GM18502 (cell line): Measurements from ENCODE around the gene IGFBP6.

Source experiments
- ATAC-seq: cut with Tn5 transposase; IDR thresholded peaks from one replicate; pipeline ENCODE4 v1.9.1; 2021; ENCODE audit warnings: mild to moderate bottlenecking; ENCODE audit not compliant: unreplicated experiment, poor library complexity

The IGFBP6 gene

GRCh38 chr12:53058674-53059433 is 38.6 kb upstream of the IGFBP6 start:
- no peak for ATAC-seq

GRCh38 chr12:53059434-53060063 is 37.9 kb upstream of the IGFBP6 start:
- no peak for ATAC-seq

GRCh38 chr12:53060064-53060720 is 37.3 kb upstream of the IGFBP6 start:
- ATAC-seq, result no peak

DNA sequence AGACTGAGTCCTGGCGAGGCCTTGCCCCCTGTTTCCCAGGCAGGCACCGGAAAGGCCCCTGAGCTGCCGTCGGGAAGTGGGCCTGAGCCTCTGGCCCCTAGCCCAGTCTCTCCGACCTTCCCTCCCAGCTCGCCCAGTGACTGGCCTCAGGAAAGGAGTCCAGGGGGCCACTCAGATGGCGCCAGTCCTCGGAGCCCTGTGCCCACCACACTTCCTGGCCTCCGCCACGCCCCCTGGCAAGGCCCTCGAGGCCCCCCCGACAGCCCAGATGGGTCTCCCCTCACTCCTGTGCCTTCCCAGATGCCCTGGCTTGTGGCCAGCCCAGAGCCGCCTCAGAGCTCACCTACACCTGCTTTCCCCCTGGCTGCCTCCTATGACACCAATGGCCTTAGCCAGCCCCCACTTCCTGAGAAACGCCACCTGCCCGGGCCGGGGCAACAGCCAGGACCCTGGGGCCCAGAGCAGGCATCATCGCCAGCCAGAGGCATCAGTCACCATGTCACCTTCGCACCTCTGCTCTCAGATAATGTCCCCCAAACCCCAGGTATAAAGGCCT is 36.7 kb upstream of the IGFBP6 start:
- ATAC-seq, result no peak

GRCh38 chr12:53061404-53062010 is 36.0 kb upstream of the IGFBP6 start:
- no peak for ATAC-seq

- ATAC-seq, result no peak
Measured at GRCh38 chr12:53062011-53062961, 35.2 kb upstream of the IGFBP6 start.

DNA sequence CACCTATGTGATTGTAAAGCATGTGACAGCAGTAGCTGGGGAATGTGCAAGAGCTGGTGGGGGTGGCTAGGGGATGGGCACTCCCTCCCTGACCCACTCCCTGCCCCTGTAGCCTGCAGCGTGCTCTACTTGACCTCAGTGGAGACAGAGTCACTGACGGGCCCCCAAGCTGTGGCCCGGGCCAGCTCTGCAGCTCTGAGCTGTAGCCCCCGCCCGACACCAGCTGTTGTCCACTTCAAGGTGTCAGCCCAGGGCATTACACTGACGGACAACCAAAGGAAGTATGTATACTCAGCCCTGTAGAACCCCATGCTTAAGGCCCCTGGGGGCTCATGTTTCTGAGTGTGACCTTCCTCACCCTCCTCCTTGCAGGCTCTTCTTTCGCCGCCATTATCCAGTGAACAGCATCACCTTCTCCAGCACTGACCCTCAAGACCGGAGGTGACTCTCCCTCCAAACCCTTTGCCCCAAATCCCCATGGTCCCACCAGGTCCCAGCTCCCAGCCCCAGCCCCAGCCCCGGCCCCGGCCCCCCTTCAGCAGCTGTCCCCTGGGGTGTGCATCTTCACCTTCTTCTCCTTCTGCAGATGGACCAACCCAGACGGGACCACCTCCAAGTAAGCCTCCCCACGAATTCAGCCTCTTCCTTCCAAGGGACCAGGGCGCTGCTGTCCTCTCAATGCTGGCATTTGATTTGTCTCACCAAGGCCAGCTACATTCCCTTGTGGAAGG is 34.3 kb upstream of the IGFBP6 start:
- ATAC-seq, result no peak

- no peak for ATAC-seq
Measured at GRCh38 chr12:53063708-53064612, 33.5 kb upstream of the IGFBP6 start.

DNA sequence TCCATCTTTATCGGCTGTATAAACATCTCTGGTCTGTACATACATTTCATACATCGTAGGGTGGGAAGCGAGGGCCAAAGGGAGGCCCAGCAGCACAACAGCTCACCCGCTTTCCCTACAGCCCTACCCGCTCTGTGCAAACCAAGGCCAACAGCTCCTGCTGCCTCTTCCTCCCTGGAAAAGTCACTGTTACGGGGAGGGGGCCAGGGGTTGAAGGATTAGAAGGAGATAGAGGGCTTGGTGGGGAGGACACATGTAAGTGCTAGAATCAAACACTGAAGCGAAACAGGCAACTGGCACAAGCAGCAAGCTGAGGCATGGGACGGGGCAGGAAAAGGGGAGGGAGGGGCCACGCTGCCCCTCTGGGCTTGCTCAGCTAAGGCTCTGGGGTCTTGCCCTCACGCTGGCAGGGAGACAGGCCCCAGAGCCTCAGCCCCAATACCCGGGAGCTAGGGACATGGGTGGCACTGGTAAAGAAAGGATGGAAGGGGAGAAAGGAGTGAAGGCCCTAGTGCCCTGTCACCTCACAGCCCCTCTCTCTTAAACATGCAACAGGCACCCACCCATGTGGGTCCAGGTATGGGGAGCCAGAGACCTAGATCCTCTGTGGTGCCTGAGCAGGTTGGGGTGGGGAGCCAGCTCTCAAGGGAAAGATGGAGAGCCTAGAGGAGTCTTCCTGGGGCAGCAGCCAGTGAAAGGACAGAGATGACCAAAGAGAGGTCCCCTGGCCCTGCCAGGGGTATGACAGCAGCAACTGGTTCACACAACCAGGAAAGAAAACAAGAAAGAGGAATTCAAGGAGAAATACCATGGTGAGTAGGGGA is 32.6 kb upstream of the IGFBP6 start:
- ATAC-seq, result no peak

DNA sequence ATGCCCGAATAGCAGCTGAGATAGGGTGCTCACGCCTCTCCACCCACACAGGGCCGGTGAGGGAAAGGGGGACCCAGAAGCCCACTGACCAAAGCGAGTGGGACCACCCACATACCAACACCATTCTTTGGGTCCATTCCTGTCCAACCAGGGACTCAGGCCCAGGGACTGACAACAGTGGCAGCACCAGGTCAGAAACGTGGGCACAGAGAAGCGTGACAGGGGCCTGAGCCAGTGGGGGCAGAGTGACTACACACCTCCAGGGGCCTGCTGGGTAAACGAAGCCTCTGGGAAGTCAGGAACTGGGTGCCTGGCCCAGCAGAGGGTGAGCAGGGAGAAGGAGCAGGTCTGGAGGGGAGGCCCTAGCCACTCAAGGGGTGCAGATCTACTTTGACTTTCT is 32.0 kb upstream of the IGFBP6 start:
- ATAC-seq, result no peak

DNA sequence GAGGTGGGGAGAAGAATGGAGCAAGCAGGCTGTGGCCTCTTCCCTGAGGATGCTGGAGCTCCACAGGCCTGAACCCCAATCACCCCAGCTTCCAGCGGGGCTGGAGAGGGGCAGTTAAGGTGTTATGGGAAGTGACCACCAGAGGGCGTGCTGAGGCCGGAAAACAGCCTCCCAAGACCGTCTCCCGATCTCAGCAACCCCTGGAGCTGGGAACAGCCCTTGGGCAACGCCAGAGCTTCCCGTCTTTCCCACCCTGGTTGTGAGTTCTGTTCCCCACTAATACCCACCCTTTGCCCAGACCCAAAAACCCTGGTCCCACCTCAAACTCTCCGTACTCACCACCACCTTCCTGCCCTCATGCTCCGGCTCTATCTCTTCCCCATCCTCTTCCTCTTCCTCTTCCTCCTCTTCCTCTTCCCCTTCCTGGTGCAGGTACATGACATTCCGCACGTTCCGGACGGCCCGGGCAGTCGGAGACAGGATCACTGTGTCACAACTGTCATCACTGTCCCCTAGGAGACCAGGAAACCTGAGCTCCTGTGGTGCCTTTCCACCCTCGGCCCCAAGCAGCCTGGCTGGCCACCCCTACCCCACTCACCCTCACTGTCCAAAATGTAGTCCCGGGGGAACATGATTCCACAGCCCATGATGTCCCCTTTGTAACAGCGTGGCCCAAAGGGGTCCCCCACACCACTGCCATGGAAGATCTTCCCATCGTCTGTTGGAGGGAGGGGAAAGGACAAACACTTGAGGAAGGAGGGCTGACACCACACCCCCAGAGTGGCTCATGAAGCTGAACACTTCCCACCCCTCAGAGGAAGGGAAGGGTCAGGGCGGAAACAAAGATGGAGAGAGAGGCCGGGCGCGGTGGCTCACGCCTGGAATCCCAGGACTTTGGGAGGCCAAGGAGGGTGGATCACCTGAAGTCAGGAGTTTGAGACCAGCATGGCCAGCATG is 31.2 kb upstream of the IGFBP6 start:
- ATAC-seq, result no peak

DNA sequence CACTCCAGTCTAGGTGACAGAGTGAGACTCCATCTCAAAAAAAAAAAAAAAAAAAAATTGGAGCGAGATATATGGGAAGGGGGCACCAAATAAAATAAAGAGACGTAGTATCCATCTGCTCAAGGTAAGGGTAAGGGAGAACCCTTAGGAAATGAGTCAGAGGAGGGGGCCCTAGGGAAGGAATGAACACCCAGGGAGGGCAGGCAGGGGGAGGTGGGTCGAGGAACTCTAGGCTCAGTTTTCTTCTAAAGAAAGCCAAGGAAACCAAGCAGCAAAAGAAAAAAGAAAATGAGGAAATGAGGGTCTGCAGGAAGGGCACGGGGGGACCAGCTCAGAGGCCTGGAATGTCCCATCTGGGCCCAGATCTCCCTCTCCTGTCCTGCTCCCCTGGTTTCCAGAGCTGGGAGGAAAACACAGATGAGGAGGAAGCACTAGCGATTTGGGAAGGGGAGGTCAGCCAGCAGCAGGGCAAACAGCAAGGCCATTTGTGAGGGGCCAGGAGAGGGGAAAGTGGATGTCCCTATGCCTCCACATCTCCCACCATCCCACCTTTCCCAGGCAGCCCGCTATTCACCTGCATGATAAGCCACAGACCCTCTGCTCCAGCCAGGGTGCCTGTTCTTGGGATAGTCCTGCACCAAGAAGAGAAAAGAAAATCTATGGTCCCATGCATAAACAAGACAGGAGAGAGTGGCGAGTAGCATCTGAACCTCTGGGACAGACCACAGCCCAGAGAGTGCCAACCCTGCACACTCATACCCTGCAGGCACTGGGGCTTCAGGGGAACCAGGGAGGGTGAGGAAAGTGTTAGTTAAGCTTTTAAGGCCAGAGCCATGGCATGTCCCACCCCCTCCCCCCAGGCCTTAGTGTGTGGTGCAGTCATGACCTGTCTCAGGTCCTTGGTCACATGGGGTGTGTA is 30.1 kb upstream of the IGFBP6 start:
- ATAC-seq, result no peak

- ATAC-seq, result no peak
Measured at GRCh38 chr12:53067993-53068770, 29.3 kb upstream of the IGFBP6 start.

- ATAC-seq, result no peak
Measured at GRCh38 chr12:53068811-53069585, 28.5 kb upstream of the IGFBP6 start.
